Measurements from ENCODE around the gene ABCA13. TPM values are rescaled to one million over a fixed set of nuclear protein-coding genes. Genes with fewer than 3 reads are reported as not detected.

Gene ABCA13
- total and polyA plus RNA-seq, 2 donors (not counting 3 experiments of a cell fraction or from before 2014, with no cell fraction given): 0.01 to 0.11 TPM

- Histone ChIP-seq H3K79me2 (ENCODE audit: control insufficient read depth, insufficient read depth, low read length) (no peaks in the 10 kb centered on the region), H3K4me2 (ENCODE audit: insufficient read depth, low read length) (no peak overlapping the region), H3K27ac (ENCODE audit: insufficient read depth, low read depth, low read length) (no peak overlapping the region), H3K9me3 (replicated peaks; ENCODE audit: control insufficient read depth, insufficient read depth, low read length) (no peaks in the 10 kb centered on the region), H3K9ac (replicated peaks; ENCODE audit: extremely low read depth, insufficient read depth, low read length) (no peak overlapping the region), H4K20me1 (replicated peaks; ENCODE audit: control insufficient read depth, extremely low read depth, insufficient read depth, low read length) (no peaks in the 10 kb centered on the region), H3K27me3 (ENCODE audit: control insufficient read depth in 2 of 2, insufficient read depth in 2 of 2, low read length in 2 of 2) (no peaks in the 10 kb centered on the region), H3K4me1 (ENCODE audit: control insufficient read depth, extremely low read depth, insufficient read depth, low read length) (no peaks in the 10 kb centered on the region), H3K4me3 (replicated peaks in 1 of 3; ENCODE audit: insufficient read depth in 1 of 3, low read depth in 1 of 3, low read length in 3 of 3) (no peak overlapping the region), H3K36me3 (ENCODE audit: control insufficient read depth in 2 of 2, extremely low read depth in 1 of 2, insufficient read depth in 2 of 2, low read length in 2 of 2) (no peaks in the 10 kb centered on the region), H3K9me1 (replicated peaks; ENCODE audit: control insufficient read depth, extremely low read depth, insufficient read depth, low read length) (no peaks in the 10 kb centered on the region), H2AFZ (ENCODE audit: low read depth, low read length) (no peak overlapping the region)
- dilution Hi-C loops (cut with MboI; ENCODE audit: extremely low pct_ligation_motif_present, low sequenced_read_pairs) (no loop called here), intact Hi-C loops (cut with micrococcal nuclease) (no loop called here)
- DNase-seq (ENCODE audit: low read depth, low spot score) (no peak), FAIRE-seq (no peak)
- POLR2A ChIA-PET: no interaction called here
- CTCF ChIA-PET: interaction anchor here (0.5 kb wide), 1 partner anchor 144 kb away, joined by 3 read pairs; no protein-coding TSS in a partner anchor
- no TSS peak for BruUV-seq (replicated peaks)
- TF ChIP-seq POLR2A (IDR thresholded peaks at IDR 0.05; ENCODE audit: low read depth, low read length): no peak
- no peak for TF ChIP-seq FOS (IDR thresholded peaks at IDR 0.05; ENCODE audit: borderline replicate concordance, insufficient read depth, low read length)
- no peak for TF ChIP-seq MYC (IDR thresholded peaks at IDR 0.05; ENCODE audit: low read depth, low read length)
- TF ChIP-seq JUN (IDR thresholded peaks at IDR 0.05; ENCODE audit: borderline replicate concordance, insufficient read depth, insufficient read length, low read depth): no peak
- TF ChIP-seq CTCF (IDR thresholded peaks at IDR 0.05; ENCODE audit: extremely low read depth in 1 of 2, insufficient read depth in 1 of 2, low read depth in 1 of 2, low read length in 2 of 2): no peak
- TF ChIP-seq GATA2 (IDR thresholded peaks at IDR 0.05; ENCODE audit: insufficient read depth, insufficient read length, low read depth, low read length): no peak
- no peak for TF ChIP-seq MAX (IDR thresholded peaks at IDR 0.05; ENCODE audit: insufficient read depth, insufficient read length)
Observed at GRCh38 chr7:48438206-48438605, 266.9 kb downstream of the ABCA13 start.
